ENCODE results near the gene ZNF519.

ZNF519 gene

DNA sequence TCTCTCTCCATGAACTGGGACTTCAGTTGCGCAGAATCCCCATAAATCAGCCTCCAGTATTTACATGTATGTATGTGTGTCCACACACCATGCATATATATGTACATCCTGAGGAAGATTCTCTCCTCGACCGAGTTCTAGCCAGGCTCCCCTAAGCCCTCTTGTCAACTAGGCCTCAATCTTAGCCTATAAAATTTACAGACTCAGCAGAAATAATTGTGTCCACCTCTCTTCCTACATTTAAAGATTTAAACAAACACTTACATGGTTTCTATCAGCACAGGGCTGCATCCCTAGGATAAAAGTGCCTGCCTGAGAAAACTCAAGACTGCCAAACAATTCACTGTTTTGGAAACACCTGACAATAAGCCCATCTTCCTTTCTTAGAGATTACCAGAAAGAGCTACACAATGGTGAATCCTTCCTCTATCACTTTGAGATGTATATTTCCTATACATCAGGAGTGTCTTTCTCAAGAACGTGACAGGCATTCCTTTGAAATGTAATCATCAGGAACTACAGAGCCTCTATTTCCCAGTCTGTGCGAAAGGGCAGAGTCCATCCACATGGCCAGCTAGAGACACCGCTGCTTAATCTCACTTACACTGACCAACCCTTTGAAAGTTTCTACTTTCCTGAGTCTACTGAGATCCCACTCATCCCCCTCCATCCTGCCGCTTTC lies 39.5 kb downstream of the ZNF519 start:
- no peak for DNase-seq

DNA sequence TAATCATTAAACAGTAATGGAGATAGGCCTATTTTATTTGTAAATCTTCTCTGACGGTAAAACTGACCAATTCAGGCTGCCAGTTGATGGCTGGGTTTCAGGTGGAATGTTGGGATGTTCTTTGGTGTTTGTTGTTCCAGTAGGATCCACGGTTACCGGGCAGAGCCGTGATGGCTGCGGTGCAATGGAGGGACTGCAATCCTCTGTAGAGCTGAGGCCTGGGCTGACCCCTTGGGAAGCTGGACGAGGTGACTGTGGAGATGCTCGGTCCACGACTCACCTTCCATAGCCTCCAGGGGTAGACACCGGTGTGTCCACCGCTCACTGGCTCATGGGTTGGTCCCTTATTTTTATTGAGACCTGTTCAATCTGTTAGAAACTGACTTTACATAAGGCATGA lies 42.5 kb downstream of the ZNF519 start:
- DNase-seq: no peak

DNA sequence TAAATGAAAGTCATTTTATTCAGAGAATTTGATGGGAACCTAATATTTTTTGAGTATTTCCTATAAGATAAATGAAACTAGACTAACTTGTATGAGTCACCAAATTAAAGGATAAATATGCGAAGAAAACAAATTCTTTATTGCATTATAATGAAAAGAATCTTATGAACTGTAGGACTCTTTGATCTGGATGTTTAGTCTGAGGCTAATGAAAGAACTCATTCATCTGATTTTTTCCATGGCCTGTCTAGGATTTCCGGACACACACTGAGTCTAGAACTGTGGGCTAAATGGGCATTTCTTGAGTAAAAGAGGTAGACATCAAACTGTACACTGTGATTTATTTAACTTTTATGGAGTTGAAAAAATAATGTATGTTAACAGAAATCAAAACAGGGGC lies 43.0 kb downstream of the ZNF519 start:
- DNase-seq: no peak

GRCh38 chr18:14086458-14087231 lies 45.6 kb downstream of the ZNF519 start:
- DNase-seq: no peak

DNA sequence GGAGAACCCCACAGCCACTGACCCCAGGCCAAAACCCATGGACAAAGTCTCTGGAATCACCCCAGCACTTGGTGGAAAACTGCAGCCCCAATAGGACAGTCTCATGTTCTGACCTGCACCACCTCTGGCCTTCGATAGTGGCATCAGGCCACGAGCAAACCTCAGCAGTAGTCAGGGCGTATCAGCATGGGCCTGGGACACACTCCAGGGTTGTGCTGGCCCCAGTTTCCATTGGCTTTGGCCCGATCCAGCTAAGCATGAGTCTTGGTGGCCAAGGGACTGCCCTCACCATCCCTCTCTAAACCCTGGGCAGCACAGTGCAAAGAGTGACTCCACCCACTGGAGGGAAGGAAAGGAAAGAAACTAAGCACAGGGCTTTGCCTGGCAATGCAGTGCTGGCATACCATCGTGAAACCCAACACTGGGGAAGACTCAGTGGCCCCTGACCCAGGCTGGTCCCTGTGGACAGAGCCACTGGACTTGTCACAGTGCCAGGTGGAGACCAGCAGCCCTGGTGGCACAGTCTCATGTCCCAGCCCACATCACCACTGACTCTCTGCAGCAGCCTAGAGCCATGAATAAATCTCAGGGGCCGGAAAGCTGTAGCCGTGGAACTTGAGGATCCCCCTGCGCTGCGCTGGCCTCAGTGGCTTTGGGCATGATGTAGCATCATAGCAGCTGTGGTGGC lies 46.3 kb downstream of the ZNF519 start:
- DNase-seq: no peak

GRCh38 chr18:14075196-14075595 lies 57.0 kb downstream of the ZNF519 start:
- DNase-seq: no peak

DNA sequence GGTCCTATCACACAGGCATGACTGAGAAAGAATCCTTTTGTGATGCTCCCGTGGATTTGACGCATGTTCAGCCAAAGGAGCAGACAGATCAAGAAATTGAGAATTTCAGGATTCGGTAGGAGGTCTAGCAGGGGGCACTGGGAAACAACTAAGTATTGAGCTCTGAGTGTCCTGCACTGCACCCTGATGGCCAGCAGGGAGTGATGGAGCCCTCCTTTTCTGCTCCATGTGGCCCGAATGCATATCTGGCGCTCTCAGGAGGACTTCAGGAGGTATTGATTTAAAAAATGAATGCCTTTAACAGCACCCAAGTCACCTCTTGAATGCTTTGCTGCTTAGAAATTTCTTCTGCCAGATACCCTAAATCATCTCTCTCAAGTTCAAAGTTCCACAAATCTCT lies 58.0 kb downstream of the ZNF519 start:
- DNase-seq: no peak

- DNase-seq: no peak
Observed at GRCh38 chr18:14053661-14054060, 78.6 kb downstream of the ZNF519 start.
